Breast epithelium (tissue), 3 donors: ENCODE data around the gene SLC9A4.

Experiments
- POLR2A ChIP-seq: fragments of 450-650 bp; IDR thresholded peaks from one replicate; pipeline ENCODE4 v1.6.1; 2016; ENCODE audit warnings: antibody characterized with exemption, mild to moderate bottlenecking, moderate library complexity
- POLR2AphosphoS5 ChIP-seq, 3 donors: sonication (generic); formaldehyde crosslinking; IDR thresholded peaks; one replicate each; pipeline ENCODE4 v1.6.1; 2017; ENCODE audit warnings: antibody characterized with exemption in 3 of 3
- TF ChIP-seq, protein P1 (sequence below), 3 donors: fragments of 450-650 bp; IDR thresholded peaks; one replicate each; pipeline ENCODE4 v1.5.1; 2016 to 2017; ENCODE audit warnings: antibody characterized with exemption in 3 of 3, mild to moderate bottlenecking in 3 of 3, moderate library complexity in 3 of 3

DNA sequence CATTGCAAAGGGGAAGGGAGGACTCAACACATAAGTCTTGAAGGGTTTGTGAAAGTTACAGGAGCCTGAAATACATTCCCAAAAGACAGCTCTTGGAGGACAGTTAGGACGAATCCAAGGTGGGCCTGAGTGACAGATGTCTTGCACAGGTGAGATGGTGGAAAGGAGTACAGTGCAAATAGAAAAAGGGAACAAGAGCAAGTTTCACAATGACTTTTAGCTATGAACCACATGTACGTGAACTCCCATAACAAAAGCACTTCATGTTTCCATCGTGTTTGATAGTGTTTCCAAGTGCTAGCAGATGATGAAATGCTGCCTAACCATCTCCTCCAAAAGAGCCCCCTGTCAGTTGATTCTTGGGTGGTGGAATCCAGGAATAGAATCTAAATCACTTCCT, 48.3 kb upstream of the SLC9A4 start:
- TF ChIP-seq, protein P1, sequence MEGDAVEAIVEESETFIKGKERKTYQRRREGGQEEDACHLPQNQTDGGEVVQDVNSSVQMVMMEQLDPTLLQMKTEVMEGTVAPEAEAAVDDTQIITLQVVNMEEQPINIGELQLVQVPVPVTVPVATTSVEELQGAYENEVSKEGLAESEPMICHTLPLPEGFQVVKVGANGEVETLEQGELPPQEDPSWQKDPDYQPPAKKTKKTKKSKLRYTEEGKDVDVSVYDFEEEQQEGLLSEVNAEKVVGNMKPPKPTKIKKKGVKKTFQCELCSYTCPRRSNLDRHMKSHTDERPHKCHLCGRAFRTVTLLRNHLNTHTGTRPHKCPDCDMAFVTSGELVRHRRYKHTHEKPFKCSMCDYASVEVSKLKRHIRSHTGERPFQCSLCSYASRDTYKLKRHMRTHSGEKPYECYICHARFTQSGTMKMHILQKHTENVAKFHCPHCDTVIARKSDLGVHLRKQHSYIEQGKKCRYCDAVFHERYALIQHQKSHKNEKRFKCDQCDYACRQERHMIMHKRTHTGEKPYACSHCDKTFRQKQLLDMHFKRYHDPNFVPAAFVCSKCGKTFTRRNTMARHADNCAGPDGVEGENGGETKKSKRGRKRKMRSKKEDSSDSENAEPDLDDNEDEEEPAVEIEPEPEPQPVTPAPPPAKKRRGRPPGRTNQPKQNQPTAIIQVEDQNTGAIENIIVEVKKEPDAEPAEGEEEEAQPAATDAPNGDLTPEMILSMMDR (IDR thresholded peaks at IDR 0.05), result no peak
- no peak for TF ChIP-seq POLR2AphosphoS5 (IDR thresholded peaks at IDR 0.05)
- no peak for TF ChIP-seq POLR2A
